NT2/D1 (cell line): ENCODE results near the gene BABAM2.

ENCODE experiments used
- SUZ12 ChIP-seq: IDR thresholded peaks from 2 replicates; pipeline ENCODE4 v1.6.1; 2011; ENCODE audit not compliant: insufficient read length, insufficient read depth; ENCODE audit errors: extremely low read depth
- ZNF274 ChIP-seq: IDR thresholded peaks from 2 replicates; pipeline ENCODE4 v1.6.1; 2011; ENCODE audit warnings: mild to moderate bottlenecking, low read depth, low read length

DNA sequence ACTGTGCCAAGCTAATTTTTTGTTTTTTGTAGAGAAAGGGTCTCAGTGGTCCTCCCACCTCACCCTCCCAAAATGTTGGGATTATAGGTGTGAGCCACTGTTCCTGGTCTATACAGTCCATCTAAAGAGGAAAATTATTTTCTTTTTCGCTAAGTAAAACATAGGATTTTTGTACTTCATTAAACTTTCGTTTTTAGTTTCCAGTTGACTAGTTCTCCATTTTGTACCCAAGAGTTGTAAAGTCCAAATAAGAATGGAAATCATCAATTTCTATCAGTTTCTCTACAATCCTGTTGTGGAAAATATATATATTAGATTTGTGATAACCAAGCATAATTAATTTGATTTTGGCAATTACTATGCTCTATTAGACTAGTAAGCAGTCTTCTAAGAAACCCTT lies 156.4 kb downstream of the BABAM2 start:
- TF ChIP-seq ZNF274 (no peak), SUZ12 (no peak)
